ENCODE measurements around the gene ARHGEF17.

ARHGEF17 gene

GRCh38 chr11:73262851-73263495 lies 45.1 kb upstream of the ARHGEF17 start:
- H3K4me1 ChIP-seq (ENCODE audit: control insufficient read depth, insufficient read depth, low read length) = no peaks in the 10 kb centered on the region
- H3K9me3 ChIP-seq (ENCODE audit: control insufficient read depth, insufficient read depth, low read depth, low read length) = no peaks in the 10 kb centered on the region
- ChIA-PET CTCF (interaction anchor here (0.7 to 1.1 kb wide), 2 partner anchors 11 to 26 kb away, joined by 3 read pairs; no protein-coding TSS in a partner anchor), POLR2A (no interaction called here)
- no peak overlapping the region for H3K4me3 ChIP-seq (ENCODE audit: low read depth, low read length)
- no peaks in the 10 kb centered on the region for H3K36me3 ChIP-seq (ENCODE audit: control insufficient read depth in 2 of 2, insufficient read depth in 1 of 2, low read length in 2 of 2)
- no peak overlapping the region for H3K27ac ChIP-seq (ENCODE audit: extremely low read depth, low read depth, low read length)
- TF ChIP-seq ZNF394 (tag by site-specific recombination; IDR thresholded peaks at IDR 0.05; ENCODE audit: borderline replicate concordance) = no peak
- no peak for TF ChIP-seq WT1 (tag by site-specific recombination; IDR thresholded peaks at IDR 0.05)
- no peak for TF ChIP-seq ZNF518A (tag by site-specific recombination; conservative IDR thresholded peaks at IDR 0.05; ENCODE audit: low read depth)
- TF ChIP-seq SALL2 (tag by site-specific recombination; IDR thresholded peaks at IDR 0.05; ENCODE audit: borderline replicate concordance) = no peak
- no peak for TF ChIP-seq KLF10 (tag by site-specific recombination; IDR thresholded peaks at IDR 0.05)
- no peak for TF ChIP-seq SCRT2 (tag by site-specific recombination; IDR thresholded peaks at IDR 0.05)
- TF ChIP-seq ZBTB1 (tag by site-specific recombination; IDR thresholded peaks at IDR 0.05) = no peak
- no peak for TF ChIP-seq ZBTB21 (tag by site-specific recombination; IDR thresholded peaks at IDR 0.05)
- no peak for TF ChIP-seq ZNF433 (tag by site-specific recombination; IDR thresholded peaks at IDR 0.05; ENCODE audit: low read depth)
- no peak for TF ChIP-seq ZNF324 (tag by site-specific recombination; IDR thresholded peaks at IDR 0.05)
- no peak for TF ChIP-seq ZNF544 (tag by site-specific recombination; IDR thresholded peaks at IDR 0.05)
- TF ChIP-seq TRIM28 (IDR thresholded peaks at IDR 0.05; ENCODE audit: borderline replicate concordance, low read length) = no peak
- TF ChIP-seq ZNF768 (tag by site-specific recombination; IDR thresholded peaks at IDR 0.05) = no peak
- no peak for TF ChIP-seq ZNF146 (tag by site-specific recombination; IDR thresholded peaks at IDR 0.05)
- TF ChIP-seq ZSCAN30 (tag by site-specific recombination; IDR thresholded peaks at IDR 0.05) = no peak

GRCh38 chr11:73263640-73264039 lies 44.4 kb upstream of the ARHGEF17 start:
- H3K36me3 ChIP-seq (ENCODE audit: control insufficient read depth in 2 of 2, insufficient read depth in 1 of 2, low read length in 2 of 2) = no peaks in the 10 kb centered on the region
- H3K4me3 ChIP-seq (ENCODE audit: low read depth, low read length) = no peak overlapping the region
- CTCF ChIA-PET = no interaction called here
- H3K9me3 ChIP-seq (ENCODE audit: control insufficient read depth, insufficient read depth, low read depth, low read length) = no peaks in the 10 kb centered on the region
- H3K4me1 ChIP-seq (ENCODE audit: control insufficient read depth, insufficient read depth, low read length) = no peaks in the 10 kb centered on the region
- no peak for TF ChIP-seq ZNF184 (tag by site-specific recombination; IDR thresholded peaks at IDR 0.05)
- no peak for TF ChIP-seq ZNF561 (tag by site-specific recombination; IDR thresholded peaks at IDR 0.05; ENCODE audit: borderline replicate concordance)
- TF ChIP-seq ZNF10 (tag by site-specific recombination; IDR thresholded peaks at IDR 0.05) = no peak
- TF ChIP-seq GLI2 (tag by site-specific recombination; IDR thresholded peaks at IDR 0.05; ENCODE audit: borderline replicate concordance, low read depth) = no peak
- TF ChIP-seq TRIM28 (IDR thresholded peaks at IDR 0.05; ENCODE audit: borderline replicate concordance, low read length) = no peak
- TF ChIP-seq ZNF341 (tag by site-specific recombination; IDR thresholded peaks at IDR 0.05; ENCODE audit: low read depth) = no peak
- TF ChIP-seq ATF2 (tag by site-specific recombination; IDR thresholded peaks at IDR 0.05; ENCODE audit: low read depth) = no peak
- TF ChIP-seq PATZ1 (tag by site-specific recombination; IDR thresholded peaks at IDR 0.05) = no peak
- H3K27ac ChIP-seq (ENCODE audit: extremely low read depth, low read depth, low read length) = no peak overlapping the region
- POLR2A ChIA-PET = no interaction called here
